HEK293 (cell line): ENCODE measurements around the gene ERBB4.

Source experiments
- CTCF ChIA-PET: fragments of 350-600 bp; formaldehyde crosslinking; extraction: SDS; loops from one replicate; lab custom pipeline; 2021; ENCODE audit warnings: antibody characterized with exemption; lab: Yijun Ruan, JAX
- POLR2A ChIA-PET: fragments of 300-600 bp; formaldehyde crosslinking; extraction: SDS; loops from one replicate; lab custom pipeline; 2020; ENCODE audit warnings: antibody characterized with exemption, inconsistent platforms; lab: Yijun Ruan, JAX
- H3K27ac ChIP-seq: fragments of 200-500 bp; sonication (Bioruptor generic); 2 replicates; pipeline ENCODE4 v1.5.1; 2014; ENCODE audit warnings: low read depth, low read length, control low read depth, inconsistent platforms; ENCODE audit errors: extremely low read depth
- H3K36me3 ChIP-seq, 2 experiments: fragments of 200-500 bp in 1 of 2; sonication (Bioruptor generic) in 1 of 2; 1 replicate in 1 of 2; 2 replicates in 1 of 2; pipeline ENCODE4 v1.5.1; 2014 to 2017; ENCODE audit warnings: inconsistent platforms in 2 of 2, low read length in 2 of 2; ENCODE audit not compliant: control insufficient read depth in 2 of 2, insufficient read depth in 1 of 2
- H3K4me1 ChIP-seq: fragments of 200-500 bp; sonication (Bioruptor generic); 2 replicates; pipeline ENCODE4 v1.5.1; 2014; ENCODE audit warnings: mild to moderate bottlenecking, low read length, inconsistent platforms; ENCODE audit not compliant: control insufficient read depth, insufficient read depth
- H3K4me3 ChIP-seq: 2 replicates; pipeline ENCODE4 v1.5.1; 2011; ENCODE audit warnings: low read depth, mild to moderate bottlenecking, control low read depth, low read length, moderate library complexity
- H3K9me3 ChIP-seq: fragments of 200-500 bp; sonication (Bioruptor generic); 2 replicates; pipeline ENCODE4 v1.5.1; 2014; ENCODE audit warnings: low read depth, low read length, inconsistent platforms; ENCODE audit not compliant: control insufficient read depth, insufficient read depth
- YY2 ChIP-seq: fragments of 450-650 bp; formaldehyde crosslinking; IDR thresholded peaks from 2 replicates; pipeline ENCODE4 v1.5.1; 2016; ENCODE audit warnings: missing biosample characterization, missing genetic modification characterization
- ZBTB21 ChIP-seq: fragments of 450-650 bp; formaldehyde crosslinking; IDR thresholded peaks from 2 replicates; pipeline ENCODE4 v1.5.1; 2017; ENCODE audit warnings: missing biosample characterization, missing genetic modification characterization
- ZNF19 ChIP-seq: fragments of 450-650 bp; formaldehyde crosslinking; IDR thresholded peaks from 2 replicates; pipeline ENCODE4; 2016; ENCODE audit warnings: missing biosample characterization, missing genetic modification characterization, low read depth
- ZNF366 ChIP-seq: fragments of 450-650 bp; formaldehyde crosslinking; conservative IDR thresholded peaks from 2 replicates; pipeline ENCODE4 v1.5.1; 2016; ENCODE audit warnings: missing biosample characterization, missing genetic modification characterization
- ZNF433 ChIP-seq: fragments of 450-650 bp; formaldehyde crosslinking; IDR thresholded peaks from 2 replicates; pipeline ENCODE4 v1.5.1; 2016; ENCODE audit warnings: missing biosample characterization, missing genetic modification characterization, low read depth
- ZNF548 ChIP-seq: fragments of 450-650 bp; formaldehyde crosslinking; IDR thresholded peaks from 2 replicates; pipeline ENCODE4 v1.5.1; 2016; ENCODE audit warnings: missing biosample characterization, missing genetic modification characterization
- TF ChIP-seq, protein P1 (sequence below): fragments of 450-650 bp; formaldehyde crosslinking; IDR thresholded peaks from 2 replicates; pipeline ENCODE4 v1.5.1; 2016; ENCODE audit warnings: missing biosample characterization, missing genetic modification characterization
- TF ChIP-seq, protein P2 (sequence below): fragments of 450-650 bp; formaldehyde crosslinking; IDR thresholded peaks from 2 replicates; pipeline ENCODE4 v1.5.1; 2016; ENCODE audit warnings: missing biosample characterization, missing genetic modification characterization, borderline replicate concordance
- TF ChIP-seq, protein P3 (sequence below): fragments of 450-650 bp; formaldehyde crosslinking; IDR thresholded peaks from 2 replicates; pipeline ENCODE4 v1.5.1; 2016; ENCODE audit warnings: missing biosample characterization, missing genetic modification characterization

Gene ERBB4

DNA sequence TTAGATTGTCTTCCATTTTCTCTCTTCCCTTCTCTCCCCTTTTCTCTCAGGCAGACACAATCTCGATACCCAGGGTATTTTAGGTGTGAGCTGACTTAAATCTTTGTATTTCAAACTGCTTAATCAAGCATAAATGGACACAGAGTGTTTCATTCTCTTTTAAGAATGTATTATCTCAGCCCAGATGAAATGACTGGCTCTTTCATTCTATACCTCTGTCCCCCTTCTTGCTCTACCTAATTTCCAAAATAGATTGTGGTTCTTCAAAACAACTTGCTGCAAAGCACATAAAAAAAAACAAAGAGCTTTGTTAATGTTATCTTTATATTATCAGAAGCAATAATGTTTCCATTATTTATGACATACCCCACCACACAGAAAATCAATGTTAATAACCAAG lies 514.6 kb downstream of the ERBB4 start:
- Histone ChIP-seq H3K9me3 (no peaks in the 10 kb centered on the region), H3K36me3 (no peaks in the 10 kb centered on the region; a peak in 1 of 3 replicates), H3K4me3 (no peak overlapping the region), H3K4me1 (no peaks in the 10 kb centered on the region), H3K27ac (no peak overlapping the region)
- POLR2A ChIA-PET, result no interaction called here
- TF ChIP-seq, protein P1, sequence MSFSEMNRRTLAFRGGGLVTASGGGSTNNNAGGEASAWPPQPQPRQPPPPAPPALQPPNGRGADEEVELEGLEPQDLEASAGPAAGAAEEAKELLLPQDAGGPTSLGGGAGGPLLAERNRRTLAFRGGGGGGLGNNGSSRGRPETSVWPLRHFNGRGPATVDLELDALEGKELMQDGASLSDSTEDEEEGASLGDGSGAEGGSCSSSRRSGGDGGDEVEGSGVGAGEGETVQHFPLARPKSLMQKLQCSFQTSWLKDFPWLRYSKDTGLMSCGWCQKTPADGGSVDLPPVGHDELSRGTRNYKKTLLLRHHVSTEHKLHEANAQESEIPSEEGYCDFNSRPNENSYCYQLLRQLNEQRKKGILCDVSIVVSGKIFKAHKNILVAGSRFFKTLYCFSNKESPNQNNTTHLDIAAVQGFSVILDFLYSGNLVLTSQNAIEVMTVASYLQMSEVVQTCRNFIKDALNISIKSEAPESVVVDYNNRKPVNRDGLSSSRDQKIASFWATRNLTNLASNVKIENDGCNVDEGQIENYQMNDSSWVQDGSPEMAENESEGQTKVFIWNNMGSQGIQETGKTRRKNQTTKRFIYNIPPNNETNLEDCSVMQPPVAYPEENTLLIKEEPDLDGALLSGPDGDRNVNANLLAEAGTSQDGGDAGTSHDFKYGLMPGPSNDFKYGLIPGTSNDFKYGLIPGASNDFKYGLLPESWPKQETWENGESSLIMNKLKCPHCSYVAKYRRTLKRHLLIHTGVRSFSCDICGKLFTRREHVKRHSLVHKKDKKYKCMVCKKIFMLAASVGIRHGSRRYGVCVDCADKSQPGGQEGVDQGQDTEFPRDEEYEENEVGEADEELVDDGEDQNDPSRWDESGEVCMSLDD, result no peak
- TF ChIP-seq, protein P2, sequence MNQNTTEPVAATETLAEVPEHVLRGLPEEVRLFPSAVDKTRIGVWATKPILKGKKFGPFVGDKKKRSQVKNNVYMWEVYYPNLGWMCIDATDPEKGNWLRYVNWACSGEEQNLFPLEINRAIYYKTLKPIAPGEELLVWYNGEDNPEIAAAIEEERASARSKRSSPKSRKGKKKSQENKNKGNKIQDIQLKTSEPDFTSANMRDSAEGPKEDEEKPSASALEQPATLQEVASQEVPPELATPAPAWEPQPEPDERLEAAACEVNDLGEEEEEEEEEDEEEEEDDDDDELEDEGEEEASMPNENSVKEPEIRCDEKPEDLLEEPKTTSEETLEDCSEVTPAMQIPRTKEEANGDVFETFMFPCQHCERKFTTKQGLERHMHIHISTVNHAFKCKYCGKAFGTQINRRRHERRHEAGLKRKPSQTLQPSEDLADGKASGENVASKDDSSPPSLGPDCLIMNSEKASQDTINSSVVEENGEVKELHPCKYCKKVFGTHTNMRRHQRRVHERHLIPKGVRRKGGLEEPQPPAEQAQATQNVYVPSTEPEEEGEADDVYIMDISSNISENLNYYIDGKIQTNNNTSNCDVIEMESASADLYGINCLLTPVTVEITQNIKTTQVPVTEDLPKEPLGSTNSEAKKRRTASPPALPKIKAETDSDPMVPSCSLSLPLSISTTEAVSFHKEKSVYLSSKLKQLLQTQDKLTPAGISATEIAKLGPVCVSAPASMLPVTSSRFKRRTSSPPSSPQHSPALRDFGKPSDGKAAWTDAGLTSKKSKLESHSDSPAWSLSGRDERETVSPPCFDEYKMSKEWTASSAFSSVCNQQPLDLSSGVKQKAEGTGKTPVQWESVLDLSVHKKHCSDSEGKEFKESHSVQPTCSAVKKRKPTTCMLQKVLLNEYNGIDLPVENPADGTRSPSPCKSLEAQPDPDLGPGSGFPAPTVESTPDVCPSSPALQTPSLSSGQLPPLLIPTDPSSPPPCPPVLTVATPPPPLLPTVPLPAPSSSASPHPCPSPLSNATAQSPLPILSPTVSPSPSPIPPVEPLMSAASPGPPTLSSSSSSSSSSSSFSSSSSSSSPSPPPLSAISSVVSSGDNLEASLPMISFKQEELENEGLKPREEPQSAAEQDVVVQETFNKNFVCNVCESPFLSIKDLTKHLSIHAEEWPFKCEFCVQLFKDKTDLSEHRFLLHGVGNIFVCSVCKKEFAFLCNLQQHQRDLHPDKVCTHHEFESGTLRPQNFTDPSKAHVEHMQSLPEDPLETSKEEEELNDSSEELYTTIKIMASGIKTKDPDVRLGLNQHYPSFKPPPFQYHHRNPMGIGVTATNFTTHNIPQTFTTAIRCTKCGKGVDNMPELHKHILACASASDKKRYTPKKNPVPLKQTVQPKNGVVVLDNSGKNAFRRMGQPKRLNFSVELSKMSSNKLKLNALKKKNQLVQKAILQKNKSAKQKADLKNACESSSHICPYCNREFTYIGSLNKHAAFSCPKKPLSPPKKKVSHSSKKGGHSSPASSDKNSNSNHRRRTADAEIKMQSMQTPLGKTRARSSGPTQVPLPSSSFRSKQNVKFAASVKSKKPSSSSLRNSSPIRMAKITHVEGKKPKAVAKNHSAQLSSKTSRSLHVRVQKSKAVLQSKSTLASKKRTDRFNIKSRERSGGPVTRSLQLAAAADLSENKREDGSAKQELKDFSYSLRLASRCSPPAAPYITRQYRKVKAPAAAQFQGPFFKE (tag by site-specific recombination), result no peak
- no peak for TF ChIP-seq ZNF366 (tag by site-specific recombination)
- TF ChIP-seq, protein P3, sequence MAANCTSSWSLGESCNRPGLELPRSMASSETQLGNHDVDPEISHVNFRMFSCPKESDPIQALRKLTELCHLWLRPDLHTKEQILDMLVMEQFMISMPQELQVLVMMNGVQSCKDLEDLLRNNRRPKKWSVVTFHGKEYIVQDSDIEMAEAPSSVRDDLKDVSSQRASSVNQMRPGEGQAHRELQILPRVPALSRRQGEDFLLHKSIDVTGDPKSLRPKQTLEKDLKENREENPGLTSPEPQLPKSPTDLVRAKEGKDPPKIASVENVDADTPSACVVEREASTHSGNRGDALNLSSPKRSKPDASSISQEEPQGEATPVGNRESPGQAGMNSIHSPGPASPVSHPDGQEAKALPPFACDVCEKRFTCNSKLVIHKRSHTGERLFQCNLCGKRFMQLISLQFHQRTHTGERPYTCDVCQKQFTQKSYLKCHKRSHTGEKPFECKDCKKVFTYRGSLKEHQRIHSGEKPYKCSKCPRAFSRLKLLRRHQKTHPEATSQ (tag by site-specific recombination), result no peak
- CTCF ChIA-PET, result interaction anchor here (0.7 kb wide), 1 partner anchor 11 kb away, joined by 5 read pairs; no protein-coding TSS in a partner anchor

DNA sequence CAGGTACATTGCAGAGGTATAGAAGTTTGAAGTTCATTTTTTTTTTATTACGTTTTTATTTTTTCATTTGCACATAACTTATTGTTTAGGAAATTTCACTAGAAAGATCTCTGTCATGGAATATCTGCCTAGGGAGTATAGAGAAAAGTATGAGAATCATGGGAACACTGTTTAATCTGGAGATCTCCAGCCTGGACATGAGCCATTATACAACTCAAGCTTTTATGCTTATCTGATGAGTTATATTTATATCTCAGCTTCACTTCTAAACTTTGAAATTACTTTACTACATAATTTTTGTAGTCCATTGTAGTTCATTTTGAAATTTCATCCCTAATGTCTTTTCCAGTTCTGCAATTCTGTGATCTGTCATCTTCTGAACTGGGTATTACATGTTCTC lies 515.6 kb downstream of the ERBB4 start:
- H3K9me3 ChIP-seq, result no peaks in the 10 kb centered on the region
- TF ChIP-seq YY2 (no peak), ZNF433 (tag by site-specific recombination) (no peak), ZNF19 (no peak), ZNF548 (no peak)
- POLR2A ChIA-PET, result no interaction called here
- H3K36me3 ChIP-seq, result no peaks in the 10 kb centered on the region; a peak in 1 of 3 replicates
- H3K27ac ChIP-seq, result no peak overlapping the region
- no peak overlapping the region for H3K4me3 ChIP-seq
- CTCF ChIA-PET, result no interaction called here
- H3K4me1 ChIP-seq, result no peaks in the 10 kb centered on the region

DNA sequence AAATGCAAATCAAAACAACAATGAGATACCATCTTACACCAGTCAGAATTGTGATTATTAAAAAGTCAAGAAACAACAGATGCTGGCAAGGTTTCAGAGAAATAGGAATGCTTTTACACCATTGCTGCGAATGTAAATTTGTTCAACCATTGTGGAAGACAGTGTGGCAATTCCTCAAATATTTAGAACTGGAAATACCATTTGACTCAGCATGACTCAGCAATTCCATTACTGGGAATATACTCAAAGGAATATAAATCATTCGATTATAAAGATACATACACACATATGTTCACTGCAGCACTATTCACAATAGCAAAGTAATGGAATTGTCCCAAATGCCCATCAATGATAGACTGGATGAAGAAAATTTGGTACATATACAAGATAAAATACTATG lies 516.7 kb downstream of the ERBB4 start:
- TF ChIP-seq ZBTB21 (tag by site-specific recombination), result no peak
- no peak overlapping the region for H3K27ac ChIP-seq
- ChIA-PET POLR2A (no interaction called here), CTCF (no interaction called here)
- H3K4me3 ChIP-seq, result no peak overlapping the region
- no peaks in the 10 kb centered on the region; a peak in 1 of 3 replicates for H3K36me3 ChIP-seq
- H3K9me3 ChIP-seq, result no peaks in the 10 kb centered on the region
- H3K4me1 ChIP-seq, result no peaks in the 10 kb centered on the region
